Liver (tissue), 9 donors: Measurements from ENCODE around the gene KCNIP1. TPM values are rescaled to one million over a fixed set of nuclear protein-coding genes. Genes with fewer than 3 reads are reported as not detected.

Experiments used
- DNase-seq: peaks from one replicate; pipeline ENCODE4 v3.0.0-alpha.2; 2017; ENCODE audit warnings: low spot score
- H3K27ac ChIP-seq, 2 donors: one replicate each; pipeline ENCODE4 v1.7.0; 2013; ENCODE audit warnings: inconsistent platforms in 2 of 2, low read length in 2 of 2, control low read depth in 1 of 2, low read depth in 1 of 2, mild to moderate bottlenecking in 1 of 2
- H3K27me3 ChIP-seq, 4 donors: one replicate each; pipeline versions ENCODE4 v1.6.1 to v1.7.0; 2013; ENCODE audit warnings: low read length in 3 of 4, inconsistent platforms in 1 of 4, mild to moderate bottlenecking in 1 of 4, moderate library complexity in 1 of 4; ENCODE audit not compliant: control insufficient read depth in 4 of 4, insufficient read depth in 4 of 4
- H3K36me3 ChIP-seq, 4 donors: one replicate each; pipeline versions ENCODE4 v1.6.1 to v1.7.0; 2013; ENCODE audit warnings: low read length in 3 of 4, mild to moderate bottlenecking in 3 of 4, low read depth in 1 of 4, moderate library complexity in 1 of 4; ENCODE audit not compliant: control insufficient read depth in 4 of 4, insufficient read depth in 3 of 4
- H3K4me1 ChIP-seq, 4 donors: one replicate each; pipeline versions ENCODE4 v1.6.1 to v1.7.0; 2013; ENCODE audit warnings: low read length in 3 of 4, mild to moderate bottlenecking in 3 of 4, moderate library complexity in 1 of 4; ENCODE audit not compliant: control insufficient read depth in 4 of 4, insufficient read depth in 4 of 4
- H3K4me3 ChIP-seq, 3 donors: one replicate each; pipeline versions ENCODE4 v1.6.1 to v1.7.0; 2013; ENCODE audit warnings: low read length in 3 of 3, control low read depth in 1 of 3, low read depth in 1 of 3, mild to moderate bottlenecking in 1 of 3
- H3K9ac ChIP-seq, 2 donors: one replicate each; pipeline ENCODE4 v1.7.0; 2013; ENCODE audit warnings: low read length in 2 of 2, mild to moderate bottlenecking in 2 of 2, moderate library complexity in 2 of 2, control low read depth in 1 of 2, low read depth in 1 of 2
- H3K9me3 ChIP-seq, 4 donors: one replicate each; pipeline versions ENCODE4 v1.6.1 to v1.7.0; 2013; ENCODE audit warnings: low read length in 3 of 4; ENCODE audit not compliant: control insufficient read depth in 4 of 4
- EGR1 ChIP-seq, 2 donors: IDR thresholded peaks; 2 replicates each; pipeline ENCODE4 v1.6.1; 2016 to 2018; ENCODE audit warnings: antibody characterized with exemption in 2 of 2, low read depth in 2 of 2
- FOXA1 ChIP-seq: IDR thresholded peaks from 2 replicates; pipeline ENCODE4 v1.6.1; 2016; ENCODE audit warnings: antibody characterized with exemption
- FOXA2 ChIP-seq: IDR thresholded peaks from 2 replicates; pipeline ENCODE4 v1.6.1; 2016; ENCODE audit warnings: antibody characterized with exemption
- GABPA ChIP-seq, 2 donors: IDR thresholded peaks in 1 of 2; conservative IDR thresholded peaks in 1 of 2; 2 replicates each; pipeline ENCODE4 v1.6.1; 2016; ENCODE audit warnings: antibody characterized with exemption in 2 of 2, mild to moderate bottlenecking in 1 of 2, moderate library complexity in 1 of 2
- HNF4A ChIP-seq, 2 donors: conservative IDR thresholded peaks; 2 replicates each; pipeline ENCODE4 v1.6.1; 2016; ENCODE audit warnings: antibody characterized with exemption in 2 of 2, mild to moderate bottlenecking in 2 of 2
- HNF4G ChIP-seq: IDR thresholded peaks from 2 replicates; pipeline ENCODE4 v1.6.1; 2016; ENCODE audit warnings: antibody characterized with exemption
- JUND ChIP-seq, 2 donors: IDR thresholded peaks; 2 replicates each; pipeline ENCODE4 v1.6.1; 2016; ENCODE audit warnings: antibody characterized with exemption in 2 of 2
- MAX ChIP-seq: IDR thresholded peaks from 2 replicates; pipeline ENCODE4 v1.6.1; 2016; ENCODE audit warnings: antibody characterized with exemption
- NR2F2 ChIP-seq: IDR thresholded peaks from 2 replicates; pipeline ENCODE4 v1.6.1; 2016; ENCODE audit warnings: antibody characterized with exemption
- RAD21 ChIP-seq, 2 donors: IDR thresholded peaks; 2 replicates each; pipeline ENCODE4 v1.6.1; 2016; ENCODE audit warnings: antibody characterized with exemption in 2 of 2, mild to moderate bottlenecking in 2 of 2
- RXRA ChIP-seq, 2 donors: IDR thresholded peaks; 2 replicates each; pipeline ENCODE4 v1.6.1; 2017 to 2018; ENCODE audit warnings: antibody characterized with exemption in 2 of 2, mild to moderate bottlenecking in 1 of 2
- SP1 ChIP-seq: IDR thresholded peaks from 2 replicates; pipeline ENCODE4 v1.6.1; 2018; ENCODE audit warnings: antibody characterized with exemption, mild to moderate bottlenecking
- TAF1 ChIP-seq: conservative IDR thresholded peaks from 2 replicates; pipeline ENCODE4 v1.6.1; 2016; ENCODE audit warnings: antibody characterized with exemption, mild to moderate bottlenecking
- YY1 ChIP-seq: IDR thresholded peaks from 2 replicates; pipeline ENCODE4 v1.6.1; 2016; ENCODE audit warnings: antibody characterized with exemption, mild to moderate bottlenecking
- WGBS: extraction: QIAGEN DNeasy Blood & Tissue Kit; methylation state at CpG from one replicate; pipeline ENCODE4 v1.1.7; 2013; 5-methylcytosine and 5-hydroxymethylcytosine counted together
- polyA plus RNA-seq, 2 donors: library from polyadenylated mRNA; stranded (reverse) in 1 of 2; unstranded in 1 of 2; fragments of 200-250 nt in 1 of 2; fragments of >200 nt in 1 of 2; fragmentation: Nextera tagmentation in 1 of 2; extraction: Ambion mirVana in 1 of 2; gene quantifications; one replicate each; pipeline versions ENCODE4 v1.2.1 to v1.2.3, GENCODE V29; 2013 to 2015
- total RNA-seq, 2 donors: library from RNA; depleted of rRNA; stranded (reverse); fragments of >200 nt; gene quantifications; one replicate each; pipeline ENCODE4 v1.2.3, GENCODE V29; 2014
- TF ChIP-seq, protein P1 (sequence below): IDR thresholded peaks from 2 replicates; pipeline ENCODE4 v1.6.1; 2016; ENCODE audit warnings: antibody characterized with exemption
- TF ChIP-seq, protein P2 (sequence below): fragments of 150-350 bp; IDR thresholded peaks from 2 replicates; pipeline ENCODE4 v1.5.1; 2017; ENCODE audit warnings: improper control_type of control experiment, low read depth, low read length; ENCODE audit not compliant: missing input control
- TF ChIP-seq, protein P3 (sequence below): IDR thresholded peaks from 2 replicates; pipeline ENCODE4 v1.6.1; 2016; ENCODE audit warnings: antibody characterized with exemption
- TF ChIP-seq, protein P4 (sequence below): IDR thresholded peaks from 2 replicates; pipeline ENCODE4 v1.6.1; 2016; ENCODE audit warnings: antibody characterized with exemption, mild to moderate bottlenecking
- donor health status: healthy.
- donor health status: healthy.
- donor health status: healthy.
- donor health status: healthy.
- donor health status: healthy.

Gene KCNIP1
- total and polyA plus RNA-seq, 4 donors = 0.08 to 0.23 TPM; not detected in 2

GRCh38 chr5:170584450-170585058 lies 80.7 kb downstream of the KCNIP1 start (continued):
- TF ChIP-seq SP1 (no peak), RAD21 (IDR thresholded peaks at IDR 0.05) (no peak), YY1 (no peak), FOXA2 (no peak), TAF1 (no peak)

DNA sequence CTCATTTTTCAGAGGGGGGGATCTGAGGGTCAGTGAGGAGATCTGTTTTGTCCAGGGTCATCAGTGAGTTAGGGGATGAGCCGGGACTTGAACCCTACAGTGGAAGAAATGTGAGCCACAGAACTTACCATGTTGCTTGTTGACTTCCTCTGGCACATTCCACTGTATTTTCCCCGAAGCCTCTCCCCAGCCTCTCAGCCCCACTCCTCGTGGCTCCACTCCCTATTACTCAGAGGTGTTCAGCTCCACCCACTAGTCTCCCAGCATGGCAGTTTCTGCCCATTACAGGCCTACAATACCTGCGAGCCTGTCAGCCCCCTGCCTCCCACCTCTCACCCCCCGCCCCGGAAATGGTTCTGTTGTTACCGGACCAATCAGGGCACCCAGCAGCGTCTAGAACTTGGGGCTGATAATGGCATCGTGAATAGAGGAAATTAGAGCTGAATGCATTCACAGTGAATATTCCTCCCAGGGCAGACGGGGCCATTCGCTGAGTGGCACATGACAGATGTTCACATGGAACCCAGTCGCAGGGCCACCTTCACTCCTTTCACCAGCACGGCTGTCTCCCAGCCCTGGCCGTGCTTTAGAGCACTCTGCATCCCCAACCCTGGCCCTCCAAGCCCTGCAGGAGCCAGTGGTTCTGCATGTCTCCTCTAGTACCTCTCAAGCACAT lies 81.6 kb downstream of the KCNIP1 start:
- WGBS = 69% methylated on average over 14 of the region's 14 CpGs
- H3K9me3 ChIP-seq = no peaks in the 10 kb centered on the region
- H3K9ac ChIP-seq = no peak overlapping the region
- no peak overlapping the region for H3K4me3 ChIP-seq
- no peaks in the 10 kb centered on the region for H3K4me1 ChIP-seq
- DNase-seq = no peak
- no peak overlapping the region for H3K27ac ChIP-seq
- peaks cover 0 to 8% (median 0%) of the 10 kb centered on the region in 4 donors for H3K27me3 ChIP-seq
- H3K36me3 ChIP-seq = no peaks in the 10 kb centered on the region
- TF ChIP-seq HNF4G = no peak
- TF ChIP-seq MAX = no peak
- TF ChIP-seq, protein P1, sequence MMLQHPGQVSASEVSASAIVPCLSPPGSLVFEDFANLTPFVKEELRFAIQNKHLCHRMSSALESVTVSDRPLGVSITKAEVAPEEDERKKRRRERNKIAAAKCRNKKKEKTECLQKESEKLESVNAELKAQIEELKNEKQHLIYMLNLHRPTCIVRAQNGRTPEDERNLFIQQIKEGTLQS = no peak
- no peak for TF ChIP-seq RXRA (IDR thresholded peaks at IDR 0.05)
- TF ChIP-seq, protein P2, sequence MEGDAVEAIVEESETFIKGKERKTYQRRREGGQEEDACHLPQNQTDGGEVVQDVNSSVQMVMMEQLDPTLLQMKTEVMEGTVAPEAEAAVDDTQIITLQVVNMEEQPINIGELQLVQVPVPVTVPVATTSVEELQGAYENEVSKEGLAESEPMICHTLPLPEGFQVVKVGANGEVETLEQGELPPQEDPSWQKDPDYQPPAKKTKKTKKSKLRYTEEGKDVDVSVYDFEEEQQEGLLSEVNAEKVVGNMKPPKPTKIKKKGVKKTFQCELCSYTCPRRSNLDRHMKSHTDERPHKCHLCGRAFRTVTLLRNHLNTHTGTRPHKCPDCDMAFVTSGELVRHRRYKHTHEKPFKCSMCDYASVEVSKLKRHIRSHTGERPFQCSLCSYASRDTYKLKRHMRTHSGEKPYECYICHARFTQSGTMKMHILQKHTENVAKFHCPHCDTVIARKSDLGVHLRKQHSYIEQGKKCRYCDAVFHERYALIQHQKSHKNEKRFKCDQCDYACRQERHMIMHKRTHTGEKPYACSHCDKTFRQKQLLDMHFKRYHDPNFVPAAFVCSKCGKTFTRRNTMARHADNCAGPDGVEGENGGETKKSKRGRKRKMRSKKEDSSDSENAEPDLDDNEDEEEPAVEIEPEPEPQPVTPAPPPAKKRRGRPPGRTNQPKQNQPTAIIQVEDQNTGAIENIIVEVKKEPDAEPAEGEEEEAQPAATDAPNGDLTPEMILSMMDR = no peak
- TF ChIP-seq, protein P3, sequence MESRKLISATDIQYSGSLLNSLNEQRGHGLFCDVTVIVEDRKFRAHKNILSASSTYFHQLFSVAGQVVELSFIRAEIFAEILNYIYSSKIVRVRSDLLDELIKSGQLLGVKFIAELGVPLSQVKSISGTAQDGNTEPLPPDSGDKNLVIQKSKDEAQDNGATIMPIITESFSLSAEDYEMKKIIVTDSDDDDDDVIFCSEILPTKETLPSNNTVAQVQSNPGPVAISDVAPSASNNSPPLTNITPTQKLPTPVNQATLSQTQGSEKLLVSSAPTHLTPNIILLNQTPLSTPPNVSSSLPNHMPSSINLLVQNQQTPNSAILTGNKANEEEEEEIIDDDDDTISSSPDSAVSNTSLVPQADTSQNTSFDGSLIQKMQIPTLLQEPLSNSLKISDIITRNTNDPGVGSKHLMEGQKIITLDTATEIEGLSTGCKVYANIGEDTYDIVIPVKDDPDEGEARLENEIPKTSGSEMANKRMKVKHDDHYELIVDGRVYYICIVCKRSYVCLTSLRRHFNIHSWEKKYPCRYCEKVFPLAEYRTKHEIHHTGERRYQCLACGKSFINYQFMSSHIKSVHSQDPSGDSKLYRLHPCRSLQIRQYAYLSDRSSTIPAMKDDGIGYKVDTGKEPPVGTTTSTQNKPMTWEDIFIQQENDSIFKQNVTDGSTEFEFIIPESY = no peak
- TF ChIP-seq RAD21 (IDR thresholded peaks at IDR 0.05) = no peak
- TF ChIP-seq NR2F2 = no peak
- TF ChIP-seq, protein P4, sequence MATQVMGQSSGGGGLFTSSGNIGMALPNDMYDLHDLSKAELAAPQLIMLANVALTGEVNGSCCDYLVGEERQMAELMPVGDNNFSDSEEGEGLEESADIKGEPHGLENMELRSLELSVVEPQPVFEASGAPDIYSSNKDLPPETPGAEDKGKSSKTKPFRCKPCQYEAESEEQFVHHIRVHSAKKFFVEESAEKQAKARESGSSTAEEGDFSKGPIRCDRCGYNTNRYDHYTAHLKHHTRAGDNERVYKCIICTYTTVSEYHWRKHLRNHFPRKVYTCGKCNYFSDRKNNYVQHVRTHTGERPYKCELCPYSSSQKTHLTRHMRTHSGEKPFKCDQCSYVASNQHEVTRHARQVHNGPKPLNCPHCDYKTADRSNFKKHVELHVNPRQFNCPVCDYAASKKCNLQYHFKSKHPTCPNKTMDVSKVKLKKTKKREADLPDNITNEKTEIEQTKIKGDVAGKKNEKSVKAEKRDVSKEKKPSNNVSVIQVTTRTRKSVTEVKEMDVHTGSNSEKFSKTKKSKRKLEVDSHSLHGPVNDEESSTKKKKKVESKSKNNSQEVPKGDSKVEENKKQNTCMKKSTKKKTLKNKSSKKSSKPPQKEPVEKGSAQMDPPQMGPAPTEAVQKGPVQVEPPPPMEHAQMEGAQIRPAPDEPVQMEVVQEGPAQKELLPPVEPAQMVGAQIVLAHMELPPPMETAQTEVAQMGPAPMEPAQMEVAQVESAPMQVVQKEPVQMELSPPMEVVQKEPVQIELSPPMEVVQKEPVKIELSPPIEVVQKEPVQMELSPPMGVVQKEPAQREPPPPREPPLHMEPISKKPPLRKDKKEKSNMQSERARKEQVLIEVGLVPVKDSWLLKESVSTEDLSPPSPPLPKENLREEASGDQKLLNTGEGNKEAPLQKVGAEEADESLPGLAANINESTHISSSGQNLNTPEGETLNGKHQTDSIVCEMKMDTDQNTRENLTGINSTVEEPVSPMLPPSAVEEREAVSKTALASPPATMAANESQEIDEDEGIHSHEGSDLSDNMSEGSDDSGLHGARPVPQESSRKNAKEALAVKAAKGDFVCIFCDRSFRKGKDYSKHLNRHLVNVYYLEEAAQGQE = no peak
- TF ChIP-seq FOXA1 = no peak
- no peak for TF ChIP-seq HNF4A (conservative IDR thresholded peaks at IDR 0.05)
- TF ChIP-seq SP1 = no peak
- TF ChIP-seq TAF1 = no peak
- no peak for TF ChIP-seq EGR1 (IDR thresholded peaks at IDR 0.05; ENCODE audit: low read depth in 2 of 2)
- TF ChIP-seq YY1 = no peak
- no peak for TF ChIP-seq JUND (IDR thresholded peaks at IDR 0.05)
- TF ChIP-seq GABPA (IDR thresholded peaks at IDR 0.05 in 1 of 2, conservative IDR thresholded peaks at IDR 0.05 in 1 of 2) = no peak
- TF ChIP-seq FOXA2 = no peak
